GM21381 (cell line): ENCODE data around the gene SULF2.

Experiments
- ATAC-seq: cut with Tn5 transposase; IDR thresholded peaks from one replicate; pipeline ENCODE4 v1.9.1; 2021; ENCODE audit warnings: mild to moderate bottlenecking, moderate library complexity; ENCODE audit not compliant: unreplicated experiment

Gene SULF2

DNA sequence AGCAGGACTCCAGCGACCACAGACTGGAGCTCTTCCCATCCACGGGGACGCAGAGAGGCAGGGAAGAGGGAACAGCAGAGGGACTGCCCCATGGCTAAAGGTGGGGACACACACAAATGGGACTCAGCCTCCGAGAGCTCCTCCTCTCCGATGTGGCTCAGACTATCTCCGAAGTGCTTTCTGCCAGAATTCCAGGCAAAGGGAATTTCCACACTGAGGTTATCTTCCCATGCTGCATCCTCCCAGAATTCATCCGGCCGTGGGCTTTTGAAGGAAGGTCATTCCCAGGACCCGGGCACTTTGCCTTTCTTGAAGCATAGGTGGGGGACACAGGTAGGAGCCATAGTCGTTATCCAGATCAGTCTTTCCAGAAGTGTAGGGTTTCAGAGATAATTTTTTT is 67.9 kb downstream of the SULF2 start:
- ATAC-seq, result no peak

GRCh38 chr20:47713878-47714450 is 71.3 kb downstream of the SULF2 start:
- ATAC-seq, result no peak

GRCh38 chr20:47713163-47713562 is 72.1 kb downstream of the SULF2 start:
- ATAC-seq, result no peak

- no peak for ATAC-seq
Measured at GRCh38 chr20:47711046-47711752, 74.1 kb downstream of the SULF2 start.

- no peak for ATAC-seq
Measured at GRCh38 chr20:47710665-47711045, 74.6 kb downstream of the SULF2 start.

DNA sequence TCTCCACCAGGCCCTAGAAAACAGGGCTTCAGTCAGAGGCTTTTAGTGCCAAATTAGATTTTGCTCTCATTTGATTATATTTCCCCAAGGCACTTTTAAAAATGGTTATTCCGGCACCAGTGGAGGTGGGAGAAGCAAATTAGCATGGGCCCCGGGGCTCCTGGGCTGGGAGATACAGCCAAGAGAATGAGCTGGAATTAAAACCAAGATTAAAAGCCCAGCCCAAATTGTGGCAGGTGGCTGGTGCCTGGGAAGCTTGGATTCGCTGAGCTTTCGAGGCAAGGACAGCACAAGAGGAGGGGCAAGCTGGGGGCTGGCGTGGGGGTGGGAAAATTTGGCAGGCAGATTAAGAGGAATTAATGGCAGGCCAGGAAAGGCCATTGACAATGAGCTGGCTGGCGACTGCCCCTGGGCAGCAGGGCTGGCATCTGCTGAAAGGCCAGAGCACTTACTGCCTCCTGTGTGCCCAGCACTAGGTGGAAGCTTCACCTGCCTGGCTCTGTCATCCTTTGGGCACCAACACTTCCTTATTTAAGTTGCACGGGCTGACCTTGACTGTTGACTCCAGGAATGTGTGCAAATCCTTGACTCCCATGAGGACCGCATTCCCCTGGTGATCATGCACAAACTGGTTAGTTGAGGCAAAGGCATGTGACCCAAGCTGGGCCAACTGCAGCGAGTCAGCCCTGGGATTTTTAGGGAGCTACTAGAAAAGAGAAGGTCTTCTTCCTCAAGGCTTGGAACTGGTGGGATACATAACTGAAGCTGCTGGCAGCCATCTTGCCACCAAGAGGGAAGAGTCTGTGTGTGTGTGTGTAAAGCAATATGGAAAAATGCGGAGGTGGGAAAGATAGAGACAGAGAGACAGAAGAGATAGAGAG is 76.1 kb downstream of the SULF2 start:
- no peak for ATAC-seq

GRCh38 chr20:47708140-47708807 is 77.0 kb downstream of the SULF2 start:
- ATAC-seq, result no peak

DNA sequence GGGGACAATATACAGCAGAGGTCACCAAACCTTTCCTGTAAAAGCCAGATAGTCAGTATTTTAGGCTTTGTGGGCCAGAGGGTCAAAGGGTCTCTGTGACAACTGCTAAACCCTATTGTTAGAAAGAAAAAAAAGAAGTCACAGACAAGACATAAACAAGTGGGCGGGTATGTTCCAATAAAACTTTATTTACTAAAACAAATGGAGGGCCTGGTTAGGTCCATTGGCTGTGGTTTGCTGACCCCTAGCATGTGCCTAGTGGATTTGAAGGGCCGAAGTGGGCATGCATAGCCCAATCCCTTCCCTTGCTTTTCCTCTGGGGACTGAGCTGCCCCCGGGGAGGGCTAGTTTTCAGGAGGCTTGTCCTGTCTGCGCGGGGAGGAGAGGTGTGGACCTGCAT is 78.9 kb downstream of the SULF2 start:
- ATAC-seq, result no peak

GRCh38 chr20:47705497-47705856 is 79.8 kb downstream of the SULF2 start:
- ATAC-seq, result no peak

DNA sequence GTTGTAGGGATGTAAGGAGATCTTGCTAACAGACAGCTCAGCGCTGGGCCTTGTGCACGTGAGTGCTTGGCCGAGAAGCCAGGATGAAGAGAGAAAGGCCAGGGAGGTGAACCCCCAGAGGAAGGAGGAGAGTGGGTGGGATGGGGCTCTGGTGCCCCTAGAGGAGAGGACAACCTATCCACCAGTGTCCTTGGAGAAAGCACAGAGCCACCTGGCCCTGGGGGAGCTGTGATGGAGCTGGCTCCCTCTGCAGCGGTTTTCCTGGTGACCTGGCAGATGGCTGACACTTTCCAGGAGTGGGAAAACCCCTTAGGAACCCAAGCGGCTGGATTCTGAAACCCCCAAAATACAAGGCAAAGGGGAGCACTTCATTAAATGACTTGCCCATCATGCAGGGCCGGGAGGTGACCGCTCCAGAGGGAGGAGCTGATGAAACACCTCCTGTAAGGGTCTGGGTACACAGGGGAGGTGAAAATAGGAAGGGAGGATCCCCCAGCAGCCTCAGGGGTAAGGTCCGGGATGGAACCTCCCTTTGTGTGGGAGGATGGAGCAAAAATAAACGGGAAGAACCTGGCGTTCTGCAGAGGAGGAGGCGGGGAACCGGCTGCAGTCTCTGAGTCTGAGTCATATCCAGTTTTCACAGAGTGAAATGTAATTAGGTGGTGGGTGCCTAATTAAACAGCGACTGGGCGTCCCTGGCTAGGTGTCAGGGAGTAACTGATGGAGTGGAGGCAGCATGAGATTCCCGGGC is 80.4 kb downstream of the SULF2 start:
- ATAC-seq, result no peak

GRCh38 chr20:47703748-47704147 is 81.5 kb downstream of the SULF2 start:
- no peak for ATAC-seq

DNA sequence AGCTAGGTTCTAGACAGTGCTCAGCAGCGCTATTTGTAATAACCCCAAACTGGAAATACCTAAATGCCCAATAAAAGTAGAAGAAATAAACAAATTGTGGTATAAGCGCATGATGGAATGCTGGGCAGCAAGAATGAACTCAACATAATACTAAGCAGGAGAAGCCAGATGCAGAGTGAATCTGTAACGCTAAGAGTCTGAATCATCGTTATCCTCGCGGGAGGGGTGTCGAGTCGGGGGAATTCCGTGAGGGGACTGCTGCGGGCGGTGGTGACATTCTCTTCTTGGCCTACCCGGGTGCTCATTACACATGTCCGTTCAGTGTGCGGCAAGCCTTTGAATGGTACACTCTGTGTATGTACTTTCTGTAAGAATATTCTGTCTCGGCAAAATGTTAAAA is 83.7 kb downstream of the SULF2 start:
- ATAC-seq, result no peak

GRCh38 chr20:47700327-47700726 is 85.0 kb downstream of the SULF2 start:
- ATAC-seq, result no peak

- no peak for ATAC-seq
Measured at GRCh38 chr20:47699818-47700217, 85.5 kb downstream of the SULF2 start.

- ATAC-seq, result no peak
Measured at GRCh38 chr20:47698142-47698541, 87.1 kb downstream of the SULF2 start.

- ATAC-seq, result no peak
Measured at GRCh38 chr20:47696856-47697255, 88.4 kb downstream of the SULF2 start.

DNA sequence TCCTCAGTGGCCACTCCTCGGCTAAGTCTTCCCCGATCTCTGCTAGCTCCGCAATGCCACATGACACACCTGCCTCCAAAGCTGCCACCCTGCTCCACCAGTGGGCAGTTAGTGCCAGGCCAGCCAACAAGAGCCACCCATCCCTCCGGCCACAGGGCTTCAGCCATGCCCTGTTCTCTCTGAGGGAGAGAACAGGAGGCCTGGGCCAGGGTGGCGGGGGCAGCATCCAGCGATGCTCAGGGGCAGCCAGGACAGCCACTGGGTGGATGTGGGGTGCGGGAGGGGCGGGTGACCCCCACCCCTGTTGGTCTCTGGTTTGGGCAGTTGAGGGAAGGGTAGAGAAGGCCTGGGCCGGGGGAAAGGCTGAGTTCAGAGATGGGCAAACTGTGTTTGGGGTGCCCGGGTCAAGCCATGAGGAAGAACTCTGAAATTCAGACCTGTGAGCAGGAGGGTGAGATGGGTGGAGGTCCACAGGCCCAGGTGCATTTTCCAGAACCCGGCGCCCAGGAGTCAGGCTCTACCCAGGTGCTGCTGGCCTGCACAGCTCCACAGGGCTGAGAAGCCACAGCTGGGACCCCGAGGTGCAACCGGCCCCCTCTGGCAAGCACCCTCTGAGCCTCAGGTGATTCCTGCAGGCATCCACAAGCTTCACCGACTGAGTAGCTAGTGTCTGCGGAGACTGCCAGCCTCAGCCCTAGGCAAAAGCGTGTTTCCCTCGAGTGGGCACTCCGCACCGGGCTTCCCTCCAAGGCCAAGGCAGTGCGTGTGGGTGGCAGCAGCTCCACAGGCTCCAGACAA is 91.1 kb downstream of the SULF2 start:
- no peak for ATAC-seq

GRCh38 chr20:47691625-47692024 is 93.7 kb downstream of the SULF2 start:
- no peak for ATAC-seq

- no peak for ATAC-seq
Measured at GRCh38 chr20:47689731-47690130, 95.5 kb downstream of the SULF2 start.
